SU-DHL-6 (cell line): ENCODE data around the gene ZNF740.

Experiments used
- EZH2phosphoT487 ChIP-seq: fragments of 200-600 bp; sonication (generic), shearing (Covaris generic); conservative IDR thresholded peaks from 2 replicates; pipeline ENCODE4 v1.6.1; 2018; ENCODE audit warnings: mild to moderate bottlenecking, antibody characterized with exemption, low read length, moderate library complexity, mixed read lengths
- TF ChIP-seq, protein P1 (sequence below): fragments of 200-600 bp; sonication (generic); IDR thresholded peaks from one replicate; pipeline ENCODE4 v1.5.1; 2017; ENCODE audit warnings: antibody characterized with exemption, mild to moderate bottlenecking, low read length, moderate library complexity; ENCODE audit not compliant: insufficient read depth, poor library complexity, severe bottlenecking

DNA sequence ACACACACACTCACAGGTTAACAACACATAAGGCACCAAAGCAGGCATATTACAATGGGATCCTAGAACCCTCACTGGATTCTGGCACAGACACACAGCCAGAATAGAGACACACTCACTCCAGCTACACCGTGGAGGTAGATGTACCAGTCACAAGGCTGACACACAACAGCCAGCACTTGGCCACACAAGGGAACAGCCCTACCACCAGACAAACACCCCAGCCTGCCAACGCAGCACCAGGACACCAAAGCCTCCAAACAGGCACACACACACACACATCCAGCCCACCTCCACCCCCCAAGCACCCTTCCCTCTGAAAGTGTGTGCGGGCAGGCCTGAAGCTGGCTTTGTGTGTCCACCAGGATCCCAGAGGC is 37.4 kb downstream of the ZNF740 start:
- TF ChIP-seq, protein P1, sequence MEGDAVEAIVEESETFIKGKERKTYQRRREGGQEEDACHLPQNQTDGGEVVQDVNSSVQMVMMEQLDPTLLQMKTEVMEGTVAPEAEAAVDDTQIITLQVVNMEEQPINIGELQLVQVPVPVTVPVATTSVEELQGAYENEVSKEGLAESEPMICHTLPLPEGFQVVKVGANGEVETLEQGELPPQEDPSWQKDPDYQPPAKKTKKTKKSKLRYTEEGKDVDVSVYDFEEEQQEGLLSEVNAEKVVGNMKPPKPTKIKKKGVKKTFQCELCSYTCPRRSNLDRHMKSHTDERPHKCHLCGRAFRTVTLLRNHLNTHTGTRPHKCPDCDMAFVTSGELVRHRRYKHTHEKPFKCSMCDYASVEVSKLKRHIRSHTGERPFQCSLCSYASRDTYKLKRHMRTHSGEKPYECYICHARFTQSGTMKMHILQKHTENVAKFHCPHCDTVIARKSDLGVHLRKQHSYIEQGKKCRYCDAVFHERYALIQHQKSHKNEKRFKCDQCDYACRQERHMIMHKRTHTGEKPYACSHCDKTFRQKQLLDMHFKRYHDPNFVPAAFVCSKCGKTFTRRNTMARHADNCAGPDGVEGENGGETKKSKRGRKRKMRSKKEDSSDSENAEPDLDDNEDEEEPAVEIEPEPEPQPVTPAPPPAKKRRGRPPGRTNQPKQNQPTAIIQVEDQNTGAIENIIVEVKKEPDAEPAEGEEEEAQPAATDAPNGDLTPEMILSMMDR, result no peak
- no peak for TF ChIP-seq EZH2phosphoT487
